ENCODE data around the gene SIK2.

Gene SIK2

GRCh38 chr11:111601979-111602864 is at the start of gene SIK2:
SIK2 (plus strand) TSS chr11:111602449; CDS start chr11:111602564, 115 bp downstream.
- peak; percentile 78 for TF ChIP-seq CTCF (conservative IDR thresholded peaks at IDR 0.05; ENCODE audit: low read depth, low read length)
- DNase-seq (ENCODE audit: low read depth), result peak; percentile 97
- H3K4me3 ChIP-seq (ENCODE audit: low read depth, low read length), result peak within 1 kb of the TSS; percentile 96

GRCh38 chr11:111554532-111554931 is 47.7 kb upstream of the SIK2 start:
- H3K4me3 ChIP-seq (ENCODE audit: low read depth, low read length), result no peak overlapping the region
- TF ChIP-seq CTCF (conservative IDR thresholded peaks at IDR 0.05; ENCODE audit: low read depth, low read length), result no peak
- DNase-seq (ENCODE audit: low read depth), result no peak

GRCh38 chr11:111555255-111555654 is 47.0 kb upstream of the SIK2 start:
- TF ChIP-seq CTCF (conservative IDR thresholded peaks at IDR 0.05; ENCODE audit: low read depth, low read length), result no peak
- DNase-seq (ENCODE audit: low read depth), result peak; percentile 55
- no peak overlapping the region for H3K4me3 ChIP-seq (ENCODE audit: low read depth, low read length)

- H3K4me3 ChIP-seq (ENCODE audit: low read depth, low read length), result no peak overlapping the region
- peak; percentile 19 for TF ChIP-seq CTCF (conservative IDR thresholded peaks at IDR 0.05; ENCODE audit: low read depth, low read length)
- DNase-seq (ENCODE audit: low read depth), result peak; percentile 95
Measured at GRCh38 chr11:111557425-111558111, 44.7 kb upstream of the SIK2 start.

GRCh38 chr11:111559800-111560464 is 42.3 kb upstream of the SIK2 start:
- no peak overlapping the region for H3K4me3 ChIP-seq (ENCODE audit: low read depth, low read length)
- no peak for TF ChIP-seq CTCF (conservative IDR thresholded peaks at IDR 0.05; ENCODE audit: low read depth, low read length)
- DNase-seq (ENCODE audit: low read depth), result peak; percentile 53

GRCh38 chr11:111560800-111561199 is 41.4 kb upstream of the SIK2 start:
- DNase-seq (ENCODE audit: low read depth), result no peak
- no peak overlapping the region for H3K4me3 ChIP-seq (ENCODE audit: low read depth, low read length)
- TF ChIP-seq CTCF (conservative IDR thresholded peaks at IDR 0.05; ENCODE audit: low read depth, low read length), result no peak

All from choroid plexus epithelial cell (primary cell).